HG03378 (cell line): Measurements from ENCODE around the gene HTR3B.
"Not testable (repeated sequence)": the region's sequence is repeated elsewhere in the genome, so short reads cannot be mapped to it uniquely, and the experiment has no call there.

Experiments used
- ATAC-seq: cut with Tn5 transposase; IDR thresholded peaks from one replicate; pipeline ENCODE4 v1.9.1; 2021; ENCODE audit warnings: mild to moderate bottlenecking, moderate library complexity; ENCODE audit not compliant: unreplicated experiment

The HTR3B gene

GRCh38 chr11:113937918-113938317, 33.3 kb downstream of the HTR3B start:
- no peak for ATAC-seq

- ATAC-seq: no peak
Observed at GRCh38 chr11:113942256-113942655, 37.7 kb downstream of the HTR3B start.

- ATAC-seq: not testable (repeated sequence)
Observed at GRCh38 chr11:113946162-113946561, 41.6 kb downstream of the HTR3B start.

DNA sequence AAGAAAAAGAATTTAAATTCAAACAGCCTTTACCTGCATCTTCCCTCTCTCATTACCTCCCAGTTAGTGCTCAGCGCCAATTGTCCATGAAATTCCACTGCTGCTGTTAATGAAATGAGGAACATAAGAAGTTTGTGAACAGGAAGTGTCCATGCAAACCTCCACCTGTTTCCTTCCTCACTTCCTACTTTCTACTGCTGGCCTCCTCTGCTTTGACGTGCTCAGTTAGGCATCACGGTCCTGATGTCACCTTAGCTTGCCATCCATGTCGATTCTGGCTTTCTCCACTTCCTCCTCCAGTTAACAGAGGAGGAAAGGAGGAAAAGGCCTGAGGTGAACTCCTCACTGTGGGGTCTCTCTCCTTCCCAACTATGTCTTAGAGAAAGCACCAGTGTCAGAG, 43.4 kb downstream of the HTR3B start:
- no peak for ATAC-seq

- ATAC-seq: no peak
Observed at GRCh38 chr11:113949891-113950290, 45.3 kb downstream of the HTR3B start.

GRCh38 chr11:113951537-113951936, 46.9 kb downstream of the HTR3B start:
- no peak for ATAC-seq

GRCh38 chr11:113952070-113952469, 47.5 kb downstream of the HTR3B start:
- ATAC-seq: no peak

GRCh38 chr11:113952588-113952987, 48.0 kb downstream of the HTR3B start:
- no peak for ATAC-seq

- ATAC-seq: no peak
Observed at GRCh38 chr11:113954235-113954634, 49.6 kb downstream of the HTR3B start.

DNA sequence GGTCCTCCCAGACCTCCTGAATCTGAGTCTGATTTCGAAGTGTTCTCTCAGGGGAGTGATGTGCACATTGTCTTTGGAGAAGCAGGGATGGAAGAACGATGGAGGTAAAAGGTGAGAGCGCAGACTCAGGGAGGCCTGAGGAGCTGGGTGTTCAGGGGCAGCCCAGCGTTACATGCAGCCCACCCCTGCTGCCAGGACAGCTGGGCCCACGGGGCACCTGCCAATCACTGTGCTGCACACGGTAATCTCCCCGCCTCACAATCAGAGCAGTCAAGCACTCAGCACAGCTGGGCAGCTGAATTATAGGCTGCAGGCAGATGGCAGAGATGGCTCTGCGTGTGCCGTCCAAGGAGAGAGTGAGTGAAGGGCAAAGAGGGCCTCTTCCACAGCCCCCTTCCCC, 52.4 kb downstream of the HTR3B start:
- no peak for ATAC-seq

DNA sequence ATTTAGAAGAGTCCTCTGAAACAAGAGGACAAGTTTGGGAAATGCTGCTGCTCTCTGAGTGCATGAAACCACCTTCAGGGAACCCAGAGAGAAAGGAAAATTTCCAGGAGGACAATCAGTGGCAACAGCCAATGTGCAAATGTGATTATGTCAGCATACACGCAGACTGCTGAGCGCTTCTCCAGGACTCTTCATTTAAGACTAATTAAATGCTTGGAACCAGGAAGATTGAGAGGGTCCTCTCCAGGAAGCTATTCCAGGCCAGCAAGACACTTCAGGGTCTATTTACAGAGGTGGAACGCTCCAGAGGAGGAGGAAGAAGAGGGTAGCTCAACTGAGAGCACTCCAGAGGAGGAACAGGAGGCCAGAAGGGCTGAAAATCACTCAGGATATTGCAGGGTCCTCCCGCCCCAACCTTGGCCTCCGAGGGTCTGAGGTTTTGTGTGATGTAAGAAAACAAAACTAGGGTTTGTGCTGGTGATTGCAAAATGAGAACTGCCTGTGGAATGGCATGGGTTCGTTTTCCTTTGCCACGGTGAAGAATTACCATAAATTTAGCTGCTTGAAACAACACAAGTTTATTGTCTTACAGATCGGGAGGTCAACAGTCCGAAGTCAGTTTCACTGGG, 56.2 kb downstream of the HTR3B start:
- ATAC-seq: no peak

DNA sequence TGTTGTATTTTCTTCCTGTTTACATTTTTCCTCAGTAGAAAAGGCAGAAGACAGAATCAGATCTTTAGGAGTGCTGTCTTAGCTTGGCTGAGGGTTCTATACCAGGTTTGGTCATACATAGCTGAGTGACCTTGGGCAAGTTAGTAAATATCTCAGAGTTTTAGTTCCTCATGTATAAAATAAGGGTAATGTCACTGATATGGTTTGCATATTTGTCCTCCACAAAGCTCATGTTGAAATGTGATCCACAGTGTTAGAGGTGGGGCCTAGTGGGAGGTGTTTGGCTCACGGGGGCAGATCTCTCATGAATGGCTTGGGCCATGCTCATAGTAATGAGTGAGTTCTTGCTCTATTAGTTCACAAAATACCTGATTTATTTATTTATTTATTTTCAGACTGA, 62.8 kb downstream of the HTR3B start:
- no peak for ATAC-seq

DNA sequence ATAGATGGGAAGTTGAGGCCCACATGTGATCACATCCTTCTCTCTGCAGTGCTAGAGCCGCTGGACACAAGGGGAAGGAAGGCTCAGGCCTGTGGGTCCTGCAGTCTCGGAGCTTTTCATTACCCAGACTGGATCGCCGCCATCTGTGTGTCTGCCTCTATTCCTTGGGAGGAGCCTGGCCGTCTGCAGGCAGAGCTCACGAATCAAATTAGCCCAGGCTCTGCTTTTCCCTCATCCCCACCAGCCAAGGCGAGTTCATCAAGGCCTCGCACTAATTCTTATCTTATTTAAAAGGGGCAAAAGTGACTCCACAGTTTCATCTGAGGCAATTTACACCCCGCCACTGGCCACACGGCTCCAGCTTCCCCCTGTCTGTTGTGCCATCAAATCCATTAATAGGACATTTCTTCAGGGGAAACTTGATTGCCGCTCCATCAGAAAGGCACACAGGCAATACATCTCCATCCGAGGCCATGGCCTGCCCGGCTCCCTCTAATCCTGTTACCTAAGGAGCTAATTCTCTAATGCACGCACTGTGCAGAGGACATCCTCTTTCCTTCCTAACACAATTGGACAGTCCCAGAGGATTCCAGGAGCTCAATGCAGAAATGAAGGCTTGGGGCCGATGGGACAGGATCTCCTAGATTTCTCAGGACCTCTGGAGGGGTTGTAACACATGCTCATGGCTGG, 67.1 kb downstream of the HTR3B start:
- ATAC-seq: no peak

DNA sequence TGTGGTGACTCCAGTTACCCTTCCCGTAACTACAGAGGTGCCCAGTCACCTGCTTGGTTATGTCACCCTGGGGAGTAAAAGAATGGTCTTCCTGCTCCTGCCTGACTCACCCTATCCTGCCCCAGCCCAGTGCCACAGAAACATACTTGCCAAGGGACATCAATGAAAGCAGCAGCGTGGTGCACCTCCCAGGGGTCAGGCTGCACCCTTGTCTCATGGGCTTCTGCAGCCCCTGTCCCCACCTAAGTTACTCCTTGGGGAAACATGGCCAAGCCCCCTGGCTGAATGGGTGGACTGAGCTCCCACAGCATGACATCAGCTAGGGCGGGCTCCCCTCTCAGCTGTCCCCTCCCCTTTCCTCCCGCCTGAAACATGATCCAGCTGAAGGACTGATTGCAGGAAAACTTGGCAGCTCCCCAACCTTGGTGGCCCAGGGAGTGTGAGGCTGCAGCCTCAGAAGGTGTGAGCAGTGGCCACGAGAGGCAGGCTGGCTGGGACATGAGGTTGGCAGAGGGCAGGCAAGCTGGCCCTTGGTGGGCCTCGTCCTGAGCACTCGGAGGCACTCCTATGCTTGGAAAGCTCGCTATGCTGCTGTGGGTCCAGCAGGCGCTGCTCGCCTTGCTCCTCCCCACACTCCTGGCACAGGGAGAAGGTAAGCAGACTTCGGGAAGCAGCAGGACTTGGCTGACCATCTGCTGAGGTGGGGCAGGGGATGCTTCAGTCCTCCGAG, 70.3 kb downstream of the HTR3B start, which contains the start of gene HTR3A:
HTR3A (plus strand) TSS at position 368 of the 730 bp plus-strand sequence; CDS start at position 586, 218 bp downstream.
- no peak for ATAC-seq

GRCh38 chr11:113977071-113977490, 72.5 kb downstream of the HTR3B start:
- ATAC-seq: no peak

DNA sequence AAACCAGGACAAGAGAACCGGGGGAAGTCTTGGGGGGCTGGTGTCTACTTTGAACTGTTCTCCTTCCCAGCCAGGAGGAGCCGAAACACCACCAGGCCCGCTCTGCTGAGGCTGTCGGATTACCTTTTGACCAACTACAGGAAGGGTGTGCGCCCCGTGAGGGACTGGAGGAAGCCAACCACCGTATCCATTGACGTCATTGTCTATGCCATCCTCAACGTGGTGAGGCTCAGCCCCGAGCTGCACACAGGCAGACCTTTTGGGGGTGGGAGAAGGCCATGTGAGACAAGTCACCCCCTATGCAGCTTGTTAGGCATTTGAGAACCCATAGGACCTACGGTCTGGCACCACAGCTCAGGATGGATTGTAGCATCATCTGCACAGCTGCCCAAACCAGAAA, 73.1 kb downstream of the HTR3B start:
- no peak for ATAC-seq

DNA sequence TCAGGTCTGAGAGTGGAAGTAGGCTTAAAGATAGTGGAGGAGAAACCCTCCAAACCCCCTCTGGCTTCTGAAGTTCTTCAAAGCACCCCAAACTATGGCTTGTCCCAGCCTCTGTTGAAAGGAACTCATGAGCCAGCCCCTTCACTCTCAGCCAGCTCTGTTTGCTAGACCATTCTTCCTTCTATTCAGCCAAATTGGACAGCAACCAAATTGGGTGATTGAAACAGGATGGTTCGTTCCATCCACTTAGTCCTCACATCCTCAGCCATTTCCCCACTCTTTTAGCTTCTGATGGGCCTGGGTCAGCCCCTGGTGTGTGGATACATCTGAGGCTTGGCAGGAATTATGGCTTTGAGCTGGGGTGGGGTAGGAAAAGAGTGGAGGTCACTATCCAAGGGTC, 74.8 kb downstream of the HTR3B start:
- ATAC-seq: no peak

- ATAC-seq: no peak
Observed at GRCh38 chr11:113980785-113981184, 76.2 kb downstream of the HTR3B start.

- no peak for ATAC-seq
Observed at GRCh38 chr11:113982306-113982705, 77.7 kb downstream of the HTR3B start.

- ATAC-seq: no peak
Observed at GRCh38 chr11:113984781-113985180, 80.2 kb downstream of the HTR3B start.

- ATAC-seq: no peak
Observed at GRCh38 chr11:113985906-113986305, 81.3 kb downstream of the HTR3B start.
